ENCODE measurements around the gene ATP13A5.

GRCh38 chr3:193230610-193231009 is 147.9 kb downstream of the ATP13A5 start:
- TF ChIP-seq TCF7L2 (IDR thresholded peaks at IDR 0.05; ENCODE audit: low read depth, low read length) (no peak), CTCF (IDR thresholded peaks at IDR 0.05) (no peak), POLR2AphosphoS5 (IDR thresholded peaks at IDR 0.05; ENCODE audit: low read depth, low read length) (no peak), SIN3A (IDR thresholded peaks at IDR 0.05; ENCODE audit: borderline replicate concordance, insufficient read depth, low read depth, low read length) (no peak)

All from Panc1 (cell line).